T-helper 17 cell (primary cell): ENCODE results near the gene OPN1MW. TPM values are rescaled to one million over a fixed set of nuclear protein-coding genes. Genes with fewer than 3 reads are reported as not detected.
"Not testable (repeated sequence)": the region's sequence is repeated elsewhere in the genome, so short reads cannot be mapped to it uniquely, and the experiment has no call there.

Source experiments
- ATAC-seq: fragments of 150-1000 bp; cut with Tn5 transposase; 2 replicates; pipeline ENCODE4 v1.10.0; 2021; ENCODE audit warnings: mild to moderate bottlenecking, moderate library complexity
- DNase-seq, 3 donors: peaks; one replicate each; pipeline versions ENCODE4 v3.0.0 to v3.0.0-alpha.2; 2020 to 2021
- H3K9me3 ChIP-seq: one replicate; pipeline ENCODE4 v1.7.0; 2013; ENCODE audit warnings: low read length, mild to moderate bottlenecking; ENCODE audit not compliant: control insufficient read depth, poor library complexity, severe bottlenecking
- H3K27ac Mint-ChIP-seq: one replicate; pipeline ENCODE4 v1.8.0; 2022; ENCODE audit warnings: mild to moderate bottlenecking, moderate library complexity, mixed read lengths
- H3K27me3 Mint-ChIP-seq: one replicate; pipeline ENCODE4 v1.8.0; 2022; ENCODE audit warnings: mixed read lengths
- H3K36me3 Mint-ChIP-seq: one replicate; pipeline ENCODE4 v1.8.0; 2022; ENCODE audit warnings: low read depth, mixed read lengths
- H3K4me1 Mint-ChIP-seq: one replicate; pipeline ENCODE4 v1.8.0; 2022; ENCODE audit warnings: mild to moderate bottlenecking, mixed read lengths
- H3K4me3 Mint-ChIP-seq: one replicate; pipeline ENCODE4 v1.8.0; 2022; ENCODE audit warnings: mild to moderate bottlenecking, moderate library complexity, mixed read lengths
- total RNA-seq, 4 donors: library from RNA in 2 of 4; stranded (reverse) in 2 of 4; gene quantifications; one replicate each; pipeline ENCODE4 v1.2.3 and lab custom pipeline; 2022 to 2026

OPN1MW gene
- total RNA-seq, 2 donors from 2014 or later = not detected

DNA sequence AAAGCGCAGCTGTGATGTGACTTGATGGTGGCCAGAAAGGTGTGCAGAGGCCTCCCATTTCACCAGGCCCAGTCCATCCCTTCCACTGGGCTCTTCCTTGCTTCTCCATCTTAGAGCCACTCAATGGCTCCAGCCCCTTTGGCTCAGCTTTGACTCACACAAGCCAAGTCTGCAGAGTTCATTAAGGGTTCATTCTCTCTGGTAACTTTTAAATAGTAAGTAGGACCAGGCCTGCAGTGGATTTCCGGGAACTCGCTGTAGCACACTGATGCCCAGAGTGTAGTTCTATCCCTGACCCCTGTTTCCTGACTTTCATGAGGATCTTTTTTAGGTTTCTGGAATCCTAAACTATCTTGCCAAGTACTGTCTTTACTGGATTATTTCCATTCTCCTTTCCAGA lies 49.0 kb downstream of the OPN1MW start:
- H3K9me3 ChIP-seq, H3K36me3 Mint-ChIP-seq, H3K27me3 Mint-ChIP-seq, H3K27ac Mint-ChIP-seq, H3K4me1 Mint-ChIP-seq, H3K4me3 Mint-ChIP-seq, DNase-seq, ATAC-seq: not testable (repeated sequence)

DNA sequence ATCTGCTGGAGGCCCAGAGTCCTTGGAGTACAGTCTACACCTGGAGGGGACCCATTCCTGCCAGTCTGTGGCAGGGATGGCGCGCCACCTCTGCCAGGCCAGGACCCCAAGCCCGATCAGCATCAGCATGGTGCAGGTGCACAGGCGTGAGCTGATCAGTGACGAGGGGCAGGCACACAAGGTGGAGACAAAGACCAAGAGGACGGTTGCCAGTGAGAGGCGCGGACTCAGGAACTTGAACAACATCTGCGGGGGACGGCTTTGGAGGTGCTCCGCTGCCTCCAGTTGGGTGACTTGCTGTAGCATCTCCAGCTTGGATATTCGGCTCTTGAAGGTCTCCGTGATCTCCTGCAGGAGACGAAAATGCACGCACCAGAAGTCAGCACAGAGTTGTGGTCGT lies 51.2 kb downstream of the OPN1MW start:
- not testable (repeated sequence) for H3K27ac Mint-ChIP-seq, DNase-seq, ATAC-seq, H3K27me3 Mint-ChIP-seq, H3K4me1 Mint-ChIP-seq, H3K36me3 Mint-ChIP-seq, H3K9me3 ChIP-seq, H3K4me3 Mint-ChIP-seq

DNA sequence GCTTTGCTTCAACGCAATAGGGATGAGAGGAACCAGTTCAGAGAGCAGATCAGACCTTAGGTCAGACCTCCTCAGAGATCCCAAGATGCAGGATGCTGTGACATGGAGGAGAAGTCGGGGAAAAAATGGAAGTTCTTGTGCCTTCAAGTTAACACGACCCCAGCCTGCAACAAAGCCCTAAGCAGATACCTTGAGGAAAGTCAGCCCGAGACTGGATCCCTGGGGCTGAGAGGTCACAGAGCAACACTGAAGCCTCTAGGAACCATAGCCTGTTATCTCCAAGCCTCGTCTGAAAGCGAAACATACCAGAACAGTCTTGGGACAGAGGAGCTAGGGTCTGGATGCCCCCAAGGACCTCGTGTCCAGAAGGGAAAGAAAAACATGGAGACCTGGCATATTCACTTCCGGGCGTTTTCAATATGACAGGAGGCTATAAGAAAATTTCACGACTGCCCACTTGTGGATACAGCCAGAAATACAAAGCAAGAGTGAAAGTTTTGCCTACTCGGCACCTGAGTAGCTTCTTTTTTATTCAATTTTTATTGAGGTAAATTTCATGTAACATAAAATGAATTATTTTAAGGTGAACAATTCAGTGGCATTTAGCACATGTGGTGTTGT lies 56.7 kb downstream of the OPN1MW start:
- not testable (repeated sequence) for H3K27me3 Mint-ChIP-seq, ATAC-seq, H3K4me1 Mint-ChIP-seq, H3K4me3 Mint-ChIP-seq, H3K9me3 ChIP-seq, H3K36me3 Mint-ChIP-seq, DNase-seq
- peak overlapping the region; percentile 19 for H3K27ac Mint-ChIP-seq

DNA sequence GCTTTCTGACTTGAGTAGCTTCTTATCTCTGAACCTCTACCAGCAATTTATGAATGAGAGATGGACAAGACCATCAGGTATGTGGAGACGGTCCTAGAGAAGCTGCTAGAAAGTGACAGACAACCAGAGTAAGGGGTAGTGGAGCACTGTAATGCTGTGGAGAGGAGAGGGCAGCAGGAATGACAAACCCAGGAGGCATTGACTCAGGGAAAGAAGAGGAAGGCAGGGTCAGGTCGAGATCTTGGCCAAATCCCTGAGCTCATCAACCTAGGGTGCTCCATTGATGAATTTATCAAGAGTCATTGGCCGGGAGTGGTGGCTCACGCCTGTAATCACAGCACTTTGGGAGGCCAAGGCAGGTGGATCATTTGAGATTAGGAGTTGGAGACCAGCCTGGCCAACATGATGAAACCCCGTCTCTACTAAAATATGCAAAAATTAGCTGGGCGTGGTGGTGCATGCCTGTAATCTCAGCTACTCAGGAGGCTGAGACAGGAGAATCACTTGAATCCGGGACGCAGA lies 57.6 kb downstream of the OPN1MW start:
- not testable (repeated sequence) for DNase-seq, H3K4me3 Mint-ChIP-seq, H3K27me3 Mint-ChIP-seq

More for the DNA sequence above, 57.6 kb downstream of the OPN1MW start:
- H3K9me3 ChIP-seq, H3K4me1 Mint-ChIP-seq, ATAC-seq, H3K36me3 Mint-ChIP-seq: not testable (repeated sequence)
- peak overlapping the region; percentile 19 for H3K27ac Mint-ChIP-seq

Other genes with a start within 250 kb of the OPN1MW start
- gene NAA10, start 247.6 kb upstream of the OPN1MW start, total RNA-seq = 10 to 100 TPM; 42.8 to 48.5 TPM
- gene RENBP, start 238.0 kb upstream of the OPN1MW start, total RNA-seq = 10 to 100 TPM in 1 of 2 donors, 1 to 10 TPM in 1; 8.8 to 11.5 TPM
- gene HCFC1, start 210.8 kb upstream of the OPN1MW start, total RNA-seq = 10 to 100 TPM; 65.7 to 65.8 TPM
- gene TMEM187, start 209.8 kb upstream of the OPN1MW start, total RNA-seq = 1 to 10 TPM; 2.4 to 3.0 TPM
- gene IRAK1, start 162.7 kb upstream of the OPN1MW start, total RNA-seq = 10 to 100 TPM; 75.3 to 92.5 TPM
- 100 to 1,000 TPM; 148 to 160 TPM for gene MECP2, start 84.9 kb upstream of the OPN1MW start, total RNA-seq
- not detected for gene OPN1LW, start 38.4 kb upstream of the OPN1MW start, total RNA-seq
- not detected for gene OPN1MW2, start 37.2 kb downstream of the OPN1MW start, total RNA-seq
- not detected for gene OPN1MW3, start 75.0 kb downstream of the OPN1MW start, total RNA-seq
- gene TEX28, start 112.5 kb downstream of the OPN1MW start, total RNA-seq = not detected
- 1 to 10 TPM; 3.0 to 4.2 TPM for gene TKTL1, start 113.2 kb downstream of the OPN1MW start, total RNA-seq
- gene FLNA, start 192.0 kb downstream of the OPN1MW start, total RNA-seq = 1,000 to 10,000 TPM; 1,780 to 2,536 TPM
- gene EMD, start 196.7 kb downstream of the OPN1MW start, total RNA-seq = 100 to 1,000 TPM; 121 to 132 TPM
- 1,000 to 10,000 TPM; 4,596 to 4,820 TPM for gene RPL10, start 215.8 kb downstream of the OPN1MW start, total RNA-seq
- 10 to 100 TPM; 20.5 to 22.6 TPM for gene DNASE1L1, start 226.7 kb downstream of the OPN1MW start, total RNA-seq
- gene TAFAZZIN, start 228.9 kb downstream of the OPN1MW start, total RNA-seq = 10 to 100 TPM; 84.1 to 95.7 TPM
- gene ATP6AP1, start 246.1 kb downstream of the OPN1MW start, total RNA-seq = 10 to 100 TPM; 41.4 to 43.0 TPM